ENCODE results near the gene TBC1D1.
A peak's percentile ranks its signal among the peaks of the same experiment; 100 is the strongest.

TBC1D1 gene

DNA sequence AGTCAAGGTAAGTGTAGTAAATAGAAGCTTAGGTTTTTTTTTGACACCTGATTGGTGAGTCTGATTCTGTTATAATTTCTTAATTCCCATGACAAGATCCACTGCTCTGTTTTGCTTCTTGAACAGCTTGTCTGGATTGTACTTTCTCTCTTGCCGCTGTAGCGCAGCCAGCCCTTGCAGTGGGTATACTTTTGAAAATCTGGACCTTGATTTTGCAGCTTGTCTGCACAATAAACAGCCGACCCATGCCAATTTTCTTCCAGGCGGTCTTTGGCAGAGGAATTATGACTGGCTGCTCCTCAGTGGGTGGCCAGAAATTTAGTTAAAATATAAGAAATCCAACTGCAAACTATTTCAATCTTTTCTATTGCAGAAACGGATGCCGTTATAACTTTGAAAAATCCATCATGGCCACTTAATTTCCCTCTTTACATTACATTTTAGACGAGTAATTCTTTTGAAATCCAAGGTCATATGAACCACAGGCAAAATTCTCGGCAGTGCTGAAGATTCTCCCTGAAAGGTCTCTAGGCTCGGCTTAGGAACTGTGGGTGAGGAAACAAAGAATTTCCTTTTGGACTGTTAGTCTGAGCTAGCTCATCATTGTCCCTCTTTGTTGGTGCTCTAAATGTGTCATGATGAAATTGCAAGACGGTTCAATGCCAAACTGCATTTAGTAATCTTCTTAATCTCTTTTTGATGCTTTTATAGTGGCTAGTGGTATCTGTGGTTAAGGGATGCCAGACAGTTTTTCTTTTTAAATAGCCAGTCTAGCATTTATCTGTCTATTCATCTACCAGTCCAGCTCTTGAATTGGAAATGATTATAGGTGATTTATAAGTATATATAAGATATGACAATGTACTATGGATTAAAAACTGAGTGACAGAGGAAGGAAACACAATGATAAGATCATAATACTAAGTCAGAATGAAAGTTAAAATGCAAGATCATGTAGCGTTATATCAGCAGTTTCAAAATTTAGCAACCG, 37.8 kb downstream of the TBC1D1 start:
- no peak for DNase-seq (ENCODE audit: low read depth in 2 of 2)

DNA sequence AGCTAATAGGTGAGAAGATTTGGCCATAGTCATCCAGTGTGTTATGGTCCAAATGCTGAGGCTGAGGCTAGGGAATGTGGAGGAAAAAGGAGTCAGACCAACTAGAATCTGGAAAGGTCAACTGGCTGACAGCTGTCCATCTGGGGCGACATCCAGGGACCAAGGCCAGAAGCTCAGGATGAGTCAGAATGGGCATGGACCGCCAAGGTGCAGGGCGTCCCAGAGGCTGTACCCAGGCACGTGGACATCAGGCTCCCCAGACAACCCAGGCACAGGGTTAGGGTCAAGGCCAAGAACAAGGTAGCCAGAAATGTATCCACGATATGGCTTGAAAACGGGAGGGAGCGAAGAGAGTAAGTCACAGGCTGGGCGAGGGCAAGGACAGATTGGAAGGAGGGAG, 43.2 kb downstream of the TBC1D1 start:
- no peak for DNase-seq (ENCODE audit: low read depth in 2 of 2)

DNA sequence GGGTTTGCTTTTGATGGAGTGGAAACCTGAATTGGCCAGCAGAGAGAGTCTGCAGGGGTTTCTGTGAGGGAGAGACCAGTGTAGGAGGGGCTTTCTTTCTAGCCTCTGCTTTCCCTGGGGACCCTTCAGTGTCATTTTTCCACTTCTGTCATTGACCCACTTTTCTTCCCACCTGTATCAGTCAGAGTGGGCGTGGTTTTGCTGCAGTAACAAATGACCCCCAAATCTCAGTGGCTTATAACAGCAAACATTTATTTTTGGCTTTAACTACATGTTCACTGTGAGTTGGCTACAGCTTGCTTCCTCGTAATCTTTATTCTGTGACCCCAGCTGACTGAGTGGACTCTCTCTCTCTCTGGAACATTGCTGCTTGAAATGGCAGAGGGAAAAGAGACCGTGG, 43.7 kb downstream of the TBC1D1 start:
- no peak for DNase-seq (ENCODE audit: low read depth in 2 of 2)

DNA sequence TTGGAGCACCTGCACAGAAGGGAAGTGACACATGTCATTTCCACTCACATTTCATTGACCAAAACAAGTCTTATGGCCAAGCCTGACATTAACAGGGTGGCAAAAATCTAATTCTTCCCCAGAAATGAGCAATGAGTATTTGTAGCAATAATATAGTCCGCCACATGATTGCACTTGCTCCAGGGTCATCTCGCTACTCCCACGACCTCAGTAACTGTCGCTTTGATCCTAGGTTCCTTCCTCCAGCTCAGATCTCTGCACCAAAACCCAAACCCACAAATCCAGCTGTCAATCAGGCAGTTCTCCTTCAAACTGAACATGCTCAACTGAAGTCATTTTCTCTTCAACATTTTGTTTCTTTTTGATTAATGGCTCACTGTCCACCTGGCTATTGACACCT, 44.1 kb downstream of the TBC1D1 start:
- DNase-seq (ENCODE audit: low read depth in 2 of 2) = no peak

DNA sequence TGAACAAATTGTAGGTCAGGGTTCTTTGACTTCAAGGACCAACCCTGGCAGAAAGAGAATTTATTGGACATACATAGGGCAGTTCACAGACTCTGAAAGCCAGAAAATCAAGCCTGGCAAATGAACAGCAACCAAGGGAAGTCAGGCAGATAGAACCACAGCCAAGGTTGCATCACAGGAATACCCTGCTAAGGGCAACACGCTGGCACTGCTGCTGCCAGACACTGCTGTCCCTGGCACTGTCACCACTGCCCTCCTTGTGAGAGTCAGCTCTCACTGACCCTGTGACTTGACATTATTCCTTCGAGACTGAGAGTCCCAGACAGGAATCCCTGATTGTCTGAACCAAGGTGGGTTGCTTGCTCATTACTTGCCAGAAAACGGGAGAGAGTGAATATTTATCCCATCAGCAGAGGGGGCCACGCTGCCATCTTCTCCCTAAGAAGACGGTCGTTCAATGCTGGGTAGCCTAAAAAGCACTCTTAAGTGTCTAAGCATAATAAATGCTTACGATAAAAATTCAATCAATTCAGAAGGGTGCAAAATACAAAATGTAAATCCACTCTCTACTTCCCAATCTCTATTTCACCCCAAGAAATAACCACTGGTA, 46.1 kb downstream of the TBC1D1 start:
- no peak for DNase-seq (ENCODE audit: low read depth in 2 of 2)

DNA sequence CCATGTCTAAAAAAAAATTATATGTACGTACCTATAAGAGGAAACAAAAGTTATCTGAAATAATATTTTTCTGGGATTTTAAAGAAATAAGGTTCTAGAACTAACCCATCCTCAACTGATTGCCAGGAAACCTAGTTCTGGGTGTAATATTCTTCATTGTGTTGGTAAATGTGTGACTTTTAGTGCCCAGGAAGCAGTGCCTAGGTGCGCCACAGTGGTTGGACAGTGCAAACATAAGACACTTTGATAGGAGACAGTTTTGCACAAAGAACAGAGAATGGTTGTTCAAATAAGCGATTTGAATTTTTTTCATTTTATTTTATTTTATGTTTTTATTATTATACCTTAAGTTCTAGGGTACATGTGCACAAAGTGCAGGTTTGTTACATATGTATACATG, 47.3 kb downstream of the TBC1D1 start:
- DNase-seq (ENCODE audit: low read depth in 2 of 2) = no peak

DNA sequence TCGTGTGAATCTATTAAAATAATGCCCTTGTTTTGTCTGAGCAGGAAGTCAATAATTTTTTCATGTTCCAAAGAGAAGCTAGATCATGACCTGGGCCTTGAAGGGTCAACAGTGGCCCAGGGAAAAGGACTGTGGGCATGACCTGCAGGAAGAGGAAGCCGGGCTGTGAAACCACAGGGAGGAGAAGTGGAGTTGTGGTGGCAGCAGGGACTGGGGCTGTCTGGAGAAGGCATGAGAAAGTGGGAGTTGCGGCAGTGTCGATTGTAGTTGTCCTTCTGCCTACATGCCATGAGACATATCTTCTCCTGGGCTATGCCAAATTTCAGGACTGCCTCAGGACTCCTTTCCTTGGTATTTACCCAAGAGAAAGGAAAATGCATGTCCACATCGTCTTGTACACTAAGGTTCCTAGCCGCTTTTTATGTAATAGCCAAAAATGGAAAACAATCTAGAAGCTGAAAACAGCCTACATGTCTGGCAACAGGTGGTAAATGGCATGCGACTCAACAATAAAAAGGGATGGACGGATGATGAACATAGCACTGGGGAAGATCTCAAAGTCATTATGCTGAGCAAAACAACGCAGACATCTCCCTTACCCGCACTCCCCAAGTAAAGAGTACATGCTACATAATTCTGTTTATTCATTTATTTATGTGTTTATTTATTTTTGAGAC, 55.8 kb downstream of the TBC1D1 start:
- DNase-seq (ENCODE audit: low read depth in 2 of 2) = no peak

DNA sequence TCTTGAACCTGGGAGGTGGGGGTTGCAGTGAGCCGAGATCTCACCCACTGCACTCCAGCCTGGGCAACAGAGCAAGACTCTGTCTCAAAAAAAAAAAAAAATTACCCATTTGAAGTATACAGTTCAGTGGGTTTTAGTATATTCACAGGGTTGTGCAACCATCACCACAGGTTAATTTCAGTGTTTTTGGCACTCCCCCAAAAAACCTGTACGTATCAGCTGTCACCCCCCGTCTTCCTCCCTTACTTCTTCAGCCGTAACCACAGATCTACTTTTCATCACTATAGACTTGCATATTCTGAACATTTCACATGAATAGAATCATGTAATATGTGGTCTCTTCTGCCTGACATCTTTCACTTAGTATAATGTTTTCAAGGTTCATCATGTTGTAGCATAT, 57.7 kb downstream of the TBC1D1 start:
- no peak for DNase-seq (ENCODE audit: low read depth in 2 of 2)

DNA sequence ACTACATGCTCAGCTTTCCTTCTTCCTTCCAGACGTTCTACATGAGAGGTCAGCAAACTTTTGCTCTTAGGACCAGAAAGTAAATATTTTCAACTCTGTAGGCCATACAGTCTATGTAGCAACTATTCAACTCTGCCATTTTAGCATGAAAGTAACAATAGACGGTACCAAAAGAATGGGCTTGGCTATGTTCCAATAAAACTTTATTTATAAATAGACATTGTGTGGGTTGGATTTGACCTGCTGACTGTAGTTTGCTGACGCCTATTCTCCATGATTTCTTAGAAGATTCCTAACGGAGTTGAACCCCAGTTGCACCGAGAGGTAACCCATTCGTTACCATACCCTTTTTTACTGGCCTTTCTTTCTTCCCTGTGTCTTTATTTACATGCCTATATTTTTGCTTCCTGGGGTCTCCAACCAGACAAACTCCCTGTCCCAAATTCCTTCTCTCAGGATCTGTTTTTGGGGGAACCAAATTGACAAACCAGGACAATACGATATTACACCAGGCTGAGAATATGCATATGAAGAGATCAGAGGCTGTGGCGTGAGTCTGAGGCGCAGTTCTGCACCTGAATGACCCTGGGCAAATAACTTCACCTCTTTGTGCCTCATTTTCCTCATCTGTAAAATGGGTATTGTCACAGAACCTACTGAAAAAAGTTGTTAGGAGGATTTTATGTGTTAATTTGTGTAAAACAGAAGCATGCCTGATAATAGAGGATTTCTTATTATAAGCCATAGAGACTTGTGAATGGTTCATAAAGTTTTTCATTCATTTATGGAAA, 58.9 kb downstream of the TBC1D1 start:
- no peak for DNase-seq (ENCODE audit: low read depth in 2 of 2)

DNA sequence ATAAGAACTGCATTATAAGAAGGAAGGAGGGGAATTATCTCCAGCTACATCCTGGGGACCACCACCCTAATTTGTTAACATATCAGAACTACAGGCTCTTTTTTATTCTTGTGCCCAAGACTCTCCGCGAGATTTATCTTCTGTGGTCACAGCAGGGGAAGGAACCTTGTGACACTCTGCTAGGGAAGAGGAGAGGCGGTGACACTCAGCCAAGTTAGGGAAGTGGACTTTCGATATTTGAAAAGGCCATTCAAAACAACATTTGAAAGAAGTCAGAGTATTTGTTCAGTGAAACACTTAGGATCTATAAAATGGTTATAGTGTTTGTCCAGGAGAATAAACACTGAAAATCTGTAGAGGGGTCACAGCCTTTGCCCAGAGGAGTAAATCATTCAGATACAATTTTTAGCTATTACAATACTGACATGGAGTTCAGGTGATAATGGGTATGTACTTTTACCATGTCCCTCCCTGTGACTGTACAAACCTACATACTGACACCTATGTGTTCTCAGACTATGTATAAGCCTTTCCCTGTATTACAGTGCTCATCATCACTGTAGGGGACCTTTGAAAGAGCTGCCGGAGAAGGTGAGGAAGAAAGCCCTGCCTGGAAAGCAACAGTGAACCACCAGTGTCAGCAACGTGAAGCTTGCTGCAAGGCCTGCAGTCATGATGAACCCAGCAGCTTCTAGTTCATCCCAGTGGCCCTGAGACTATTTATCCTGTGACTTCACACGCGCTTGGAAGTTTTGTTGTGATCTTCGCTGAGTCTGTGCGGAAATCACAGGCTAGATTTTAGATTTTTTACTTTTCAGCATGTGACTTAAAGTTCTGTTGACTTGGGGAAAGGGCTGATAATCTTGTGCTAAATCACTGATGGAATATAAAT, 60.8 kb downstream of the TBC1D1 start:
- no peak for DNase-seq (ENCODE audit: low read depth in 2 of 2)

DNA sequence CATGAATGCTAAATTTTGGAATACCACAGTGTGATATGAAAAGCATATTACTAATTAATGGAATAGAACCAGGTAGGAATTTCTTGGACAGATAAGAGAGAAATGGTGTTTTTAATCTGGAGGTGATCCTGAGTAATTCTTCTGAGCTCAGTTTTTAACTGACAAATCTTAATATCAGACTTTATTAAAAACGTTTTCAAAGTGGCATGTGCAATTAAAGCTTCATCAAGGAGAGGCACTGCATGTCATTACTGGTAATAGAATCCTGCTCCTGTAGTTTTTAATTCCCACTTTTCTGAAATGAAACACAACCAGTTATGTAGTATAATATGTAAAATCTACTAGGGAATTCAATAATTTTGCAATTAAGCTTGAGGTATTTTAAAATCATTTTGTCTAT, 62.3 kb downstream of the TBC1D1 start:
- DNase-seq (ENCODE audit: low read depth in 2 of 2) = no peak

DNA sequence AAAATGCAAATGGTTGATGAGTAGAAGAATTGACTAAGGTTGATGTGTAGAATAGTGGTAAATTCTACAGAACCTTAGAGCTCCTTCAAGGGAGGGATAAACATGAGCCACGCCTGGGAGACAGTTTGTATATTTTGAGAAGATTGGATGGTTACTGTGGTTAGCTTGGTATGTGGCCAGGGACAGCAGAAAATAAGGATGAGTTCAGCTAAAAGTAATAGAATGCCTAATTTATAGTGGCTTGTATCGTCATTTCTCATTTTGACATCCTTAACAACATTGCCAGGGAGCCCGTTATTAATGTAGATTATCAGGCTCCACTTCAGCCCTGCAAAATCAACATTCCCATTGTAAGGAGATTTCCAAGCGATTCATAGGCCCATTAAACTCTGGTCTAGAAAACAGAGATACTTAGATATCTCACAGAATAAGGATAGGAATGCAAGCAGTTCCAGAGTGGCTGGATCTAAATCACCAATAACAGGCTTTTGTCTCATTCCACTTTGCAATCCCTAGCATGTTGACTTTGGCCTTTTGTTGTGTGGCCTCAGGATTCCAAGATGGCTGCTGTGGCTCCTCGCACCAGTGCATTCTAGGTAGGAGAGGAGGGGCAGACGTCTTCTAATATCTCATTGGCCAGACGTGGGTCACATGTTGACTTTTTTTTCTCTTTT, 62.9 kb downstream of the TBC1D1 start:
- DNase-seq (ENCODE audit: low read depth in 2 of 2) = peak in 1 of 2 experiments; percentile 39

DNA sequence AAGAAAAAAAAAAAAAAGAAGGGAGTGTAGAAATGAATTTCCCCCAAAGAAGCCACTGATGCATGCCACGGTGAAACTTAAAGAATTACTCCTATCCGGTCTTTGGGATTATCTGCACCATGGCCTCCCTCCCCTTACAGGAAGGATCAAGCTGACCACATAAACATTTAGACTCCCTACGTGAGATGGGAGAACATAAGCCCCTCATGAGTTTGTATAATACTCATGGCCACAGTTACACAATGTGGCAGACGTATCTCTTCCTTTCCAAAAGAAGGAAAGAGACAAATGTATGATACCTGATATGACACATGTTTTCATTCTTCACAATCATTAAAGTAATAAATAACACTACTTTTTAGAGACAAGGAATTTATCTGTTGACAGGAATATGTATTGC, 66.1 kb downstream of the TBC1D1 start:
- DNase-seq (ENCODE audit: low read depth in 2 of 2) = no peak

DNA sequence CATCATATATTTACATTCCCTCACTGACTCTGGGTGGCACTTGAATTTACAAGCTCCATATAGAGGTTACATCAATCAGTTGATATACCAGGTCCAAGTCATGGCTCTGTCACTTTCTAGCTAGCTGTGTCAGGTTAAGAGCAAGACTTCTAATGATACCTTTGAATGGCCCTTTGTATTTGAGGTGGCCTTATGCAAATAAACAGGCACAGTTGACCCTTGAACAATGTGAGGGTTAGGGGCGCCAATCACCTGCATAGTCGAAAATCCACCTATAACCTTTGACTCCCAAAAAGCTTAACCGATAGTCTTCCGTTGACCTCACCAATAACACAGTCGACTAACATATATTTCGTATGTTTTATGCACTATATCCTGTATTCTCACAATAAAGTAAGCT, 68.0 kb downstream of the TBC1D1 start:
- no peak for DNase-seq (ENCODE audit: low read depth in 2 of 2)

DNA sequence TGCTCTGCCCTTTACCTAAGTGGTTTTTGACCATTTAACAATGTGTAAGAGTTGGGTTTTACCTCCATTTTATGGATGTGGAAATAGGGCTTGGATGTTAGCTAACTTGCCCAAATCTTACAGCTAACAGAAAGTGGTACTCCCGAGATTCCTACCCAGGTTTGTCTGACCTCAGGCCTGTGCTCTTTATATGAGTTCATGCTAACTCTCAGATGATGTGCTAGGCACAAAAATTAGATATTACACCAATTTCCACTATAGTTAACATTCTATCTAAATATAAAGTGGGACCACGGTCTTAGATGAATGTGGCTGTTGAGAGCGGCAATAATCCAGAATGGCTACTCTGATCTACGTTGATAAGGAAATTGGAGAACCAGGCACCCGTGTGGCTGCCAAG, 69.2 kb downstream of the TBC1D1 start, which contains the start of gene PTTG2:
Gene PTTG2 (plus strand): TSS at position 301 of the 400 bp plus-strand sequence. CDS start 37 bp downstream, at position 338.
- DNase-seq (ENCODE audit: low read depth in 2 of 2) = no peak

DNA sequence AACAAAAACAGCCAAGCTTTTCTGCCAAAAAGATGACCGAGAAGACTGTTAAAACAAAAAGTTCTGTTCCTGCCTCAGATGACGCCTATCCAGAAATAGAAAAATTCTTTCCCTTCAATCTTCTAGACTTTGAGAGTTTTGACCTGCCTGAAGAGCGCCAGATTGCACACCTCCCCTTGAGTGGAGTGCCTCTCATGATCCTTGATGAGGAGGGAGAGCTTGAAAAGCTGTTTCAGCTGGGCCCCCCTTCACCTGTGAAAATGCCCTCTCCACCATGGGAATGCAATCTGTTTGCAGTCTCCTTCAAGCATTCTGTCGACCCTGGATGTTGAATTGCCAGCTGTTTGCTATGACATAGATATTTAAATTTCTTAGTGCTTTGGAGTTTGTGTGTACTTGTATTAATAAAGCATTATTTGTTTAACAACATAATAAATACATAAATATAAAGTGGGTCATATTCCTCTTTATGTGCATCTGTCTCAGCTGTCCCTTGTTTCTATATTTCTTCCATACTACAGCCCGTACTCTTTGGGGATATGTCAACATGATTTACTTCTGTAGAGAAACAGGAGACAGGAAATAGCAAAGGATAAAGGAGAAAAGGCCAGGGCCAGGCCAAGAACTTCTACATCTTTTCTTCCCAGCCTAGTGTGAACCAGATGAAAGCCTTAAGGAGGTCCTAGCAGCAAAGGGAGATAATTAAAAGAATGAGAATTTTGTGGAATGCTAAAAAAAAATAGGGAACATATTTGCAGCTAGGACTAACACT, 70.0 kb downstream of the TBC1D1 start:
- DNase-seq (ENCODE audit: low read depth in 2 of 2) = no peak

DNA sequence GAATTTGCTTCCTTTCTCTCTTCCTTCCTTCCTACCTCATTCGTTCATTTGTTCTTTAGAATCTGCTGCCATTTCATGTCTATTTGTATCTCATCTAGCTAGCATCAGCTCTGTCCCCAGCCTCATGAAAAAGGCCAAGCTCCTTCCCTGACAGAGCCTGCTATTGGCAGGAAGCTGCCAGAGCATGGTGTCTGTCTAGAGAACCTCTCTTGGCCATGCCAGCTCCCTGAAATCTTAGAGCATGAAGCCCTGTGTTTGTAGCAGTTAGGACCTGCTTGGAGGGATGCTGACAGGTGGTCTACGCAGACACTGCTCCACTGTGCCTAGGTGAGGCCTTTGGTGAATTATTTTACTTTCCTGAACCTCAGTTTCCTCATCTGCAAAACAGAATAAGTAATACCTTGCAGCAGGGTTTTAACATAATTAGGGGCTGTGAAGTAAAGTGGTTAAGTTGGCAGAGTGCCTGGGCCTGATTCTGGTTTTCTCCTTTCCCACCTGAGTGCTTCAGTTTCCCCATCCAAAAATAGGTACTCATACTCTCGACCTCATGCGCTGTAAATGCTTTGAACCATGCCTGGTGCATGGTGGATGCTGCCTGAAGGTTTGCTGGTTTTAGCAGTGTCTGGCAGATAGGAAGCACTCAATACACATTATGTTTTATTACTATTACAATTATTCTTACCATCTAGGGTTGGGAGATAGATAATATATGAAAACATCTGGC, 74.0 kb downstream of the TBC1D1 start:
- no peak for DNase-seq (ENCODE audit: low read depth in 2 of 2)

DNA sequence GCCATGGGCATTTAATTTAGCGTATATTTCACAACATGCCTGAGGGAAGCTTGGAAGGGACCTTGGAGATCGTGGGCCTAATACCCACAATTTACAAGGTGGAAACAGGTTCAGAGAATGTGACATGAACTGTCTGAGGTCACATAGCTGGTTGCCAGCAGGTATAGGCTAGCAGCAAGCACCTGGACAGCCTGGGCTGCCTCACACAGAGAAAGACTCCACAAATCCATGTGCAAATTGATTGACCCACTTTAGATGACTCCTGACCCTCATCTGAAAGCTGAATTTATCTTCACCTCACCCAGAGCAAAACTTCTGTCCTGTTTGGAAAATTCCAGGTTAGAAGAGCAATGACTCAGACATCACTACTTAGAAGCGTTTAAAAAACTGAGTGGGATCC, 75.2 kb downstream of the TBC1D1 start:
- DNase-seq (ENCODE audit: low read depth in 2 of 2) = no peak

DNA sequence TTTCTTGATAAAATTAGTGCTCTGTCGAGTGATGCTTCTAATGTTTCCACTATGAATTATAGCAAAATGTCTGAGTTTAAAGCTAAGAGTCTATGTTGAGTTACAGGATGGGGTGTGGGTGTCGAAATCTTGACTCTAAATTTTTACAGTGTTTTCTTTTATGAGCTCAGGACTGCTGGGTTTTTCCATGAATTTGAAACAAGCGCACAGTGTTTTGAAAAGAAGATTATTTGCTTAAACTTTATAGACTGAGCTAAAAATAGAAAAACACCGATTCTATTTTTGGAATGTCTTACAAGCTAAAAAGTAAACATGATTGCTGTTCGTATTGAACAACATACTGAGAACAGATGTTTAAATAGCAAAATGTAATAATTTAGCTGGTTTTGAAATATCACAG, 76.9 kb downstream of the TBC1D1 start:
- DNase-seq (ENCODE audit: low read depth in 2 of 2) = no peak

Data from fibroblast of skin of left quadriceps (primary cell).